ENCODE data around the gene APOC1.
A peak's percentile ranks its signal among the peaks of the same experiment; 100 is the strongest.

APOC1 gene

GRCh38 chr19:44889830-44890365 is 24.5 kb upstream of the APOC1 start:
- TF ChIP-seq ZNF384 (IDR thresholded peaks at IDR 0.05) (no peak), FOXA1 (IDR thresholded peaks at IDR 0.05) (no peak), FOXK2 (IDR thresholded peaks at IDR 0.05) (no peak), BHLHE40 (IDR thresholded peaks at IDR 0.05; ENCODE audit: borderline replicate concordance) (no peak), FOXM1 (IDR thresholded peaks at IDR 0.05; ENCODE audit: borderline replicate concordance) (no peak), TARDBP (IDR thresholded peaks at IDR 0.05) (no peak), L3MBTL2 (conservative IDR thresholded peaks at IDR 0.05) (peak; percentile 81; the same call in 1 of the 2 replicates), SP1 (IDR thresholded peaks at IDR 0.05) (no peak)
- no peak for DNase-seq (ENCODE audit: extremely low spot score)
- ChIA-PET CTCF (interaction anchor here (0.5 to 1.4 kb wide), 4 partner anchors 16 to 786 kb away, joined by 3 to 5 read pairs (median 4); partner anchors contain the start of genes APOE and NECTIN2), POLR2A (interaction anchor here (0.7 to 2.6 kb wide), 11 partner anchors 10 to 203 kb away, joined by 3 to 19 read pairs (median 4); partner anchors contain the start of genes APOC1, APOE, NECTIN2 and PPP1R37)

GRCh38 chr19:44890366-44891015 is 23.9 kb upstream of the APOC1 start:
- POLR2A ChIA-PET, result interaction anchor here (0.7 to 2.6 kb wide), 12 partner anchors 9 to 202 kb away, joined by 3 to 19 read pairs (median 4); partner anchors contain the start of genes APOC1, APOE, NECTIN2 and PPP1R37
- DNase-seq (ENCODE audit: extremely low spot score), result peak; percentile 96
- TF ChIP-seq ELF4 (IDR thresholded peaks at IDR 0.05), result peak; percentile 93
- 0 out of 2 replicates have a peak, but pooled peaks have one; percentile 91 for TF ChIP-seq HDGF (IDR thresholded peaks at IDR 0.05; ENCODE audit: borderline replicate concordance)
- no peak for TF ChIP-seq ZNF384 (IDR thresholded peaks at IDR 0.05)
- TF ChIP-seq PKNOX1 (IDR thresholded peaks at IDR 0.05), result peak; percentile 50
- TF ChIP-seq FOXA1 (IDR thresholded peaks at IDR 0.05), result no peak
- TF ChIP-seq LEF1 (IDR thresholded peaks at IDR 0.05; ENCODE audit: borderline replicate concordance), result no peak
- no peak for TF ChIP-seq ARNT (IDR thresholded peaks at IDR 0.05)
- no peak for TF ChIP-seq FOXK2 (IDR thresholded peaks at IDR 0.05)
- TF ChIP-seq L3MBTL2 (conservative IDR thresholded peaks at IDR 0.05), result no peak; the same call in 1 of the 2 replicates
- TF ChIP-seq SP1 (IDR thresholded peaks at IDR 0.05), result no peak
- CTCF ChIA-PET, result interaction anchor here (0.5 to 1.4 kb wide), 4 partner anchors 15 to 786 kb away, joined by 3 to 5 read pairs (median 4); partner anchors contain the start of genes APOE and NECTIN2

DNA sequence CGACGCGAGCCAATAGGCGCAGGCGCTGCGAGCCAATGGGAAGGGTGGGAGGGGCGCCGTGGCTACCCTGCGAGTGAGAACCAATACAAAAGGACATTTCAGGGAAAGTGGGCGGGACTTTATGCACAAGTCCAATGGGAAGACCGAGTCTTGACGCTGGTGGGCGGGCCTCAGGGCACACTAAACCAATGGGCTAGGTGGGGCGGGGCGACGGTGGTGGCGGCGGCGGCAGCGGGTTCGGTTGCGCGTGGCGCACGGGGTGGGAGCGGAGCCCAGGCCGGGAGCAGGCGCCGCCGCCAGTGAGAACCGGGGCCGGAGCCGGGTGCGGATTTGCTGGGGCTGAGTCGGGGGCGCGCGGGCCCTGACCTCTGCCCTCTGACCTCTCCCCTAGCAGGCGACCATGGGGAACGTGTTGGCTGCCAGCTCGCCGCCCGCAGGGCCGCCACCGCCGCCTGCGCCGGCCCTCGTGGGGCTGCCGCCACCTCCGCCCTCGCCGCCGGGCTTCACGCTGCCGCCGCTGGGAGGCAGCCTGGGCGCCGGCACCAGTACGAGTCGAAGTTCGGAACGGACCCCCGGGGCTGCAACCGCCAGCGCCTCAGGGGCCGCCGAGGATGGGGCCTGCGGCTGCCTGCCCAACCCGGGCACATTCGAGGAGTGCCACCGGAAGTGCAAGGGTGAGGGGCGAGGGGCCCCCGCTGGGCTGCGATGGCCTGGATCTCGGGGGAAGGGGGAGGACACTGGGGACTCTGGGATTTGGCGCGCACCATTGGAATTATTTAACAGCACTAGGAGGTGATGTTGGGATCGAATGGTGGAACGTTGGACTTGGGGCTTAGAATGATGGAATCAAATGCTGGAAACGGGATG is 23.2 kb upstream of the APOC1 start, which contains the start of gene TOMM40:
TSS of gene TOMM40 (plus strand) at position 239 of the 867 bp plus-strand sequence. CDS start at position 401, 162 bp downstream.
- CTCF ChIA-PET, result interaction anchor here (1.0 kb wide), 1 partner anchor 14 kb away, joined by 4 read pairs; the partner anchor contains the start of gene APOE
- TF ChIP-seq FOXM1 (IDR thresholded peaks at IDR 0.05; ENCODE audit: borderline replicate concordance) (0 out of 2 replicates have a peak, but pooled peaks have one; percentile 43), L3MBTL2 (conservative IDR thresholded peaks at IDR 0.05) (peak; percentile 26; the same call in 1 of the 2 replicates), ELF4 (IDR thresholded peaks at IDR 0.05) (no peak), BHLHE40 (IDR thresholded peaks at IDR 0.05; ENCODE audit: borderline replicate concordance) (no peak), SUZ12 (IDR thresholded peaks at IDR 0.05) (no peak), FOXK2 (IDR thresholded peaks at IDR 0.05) (no peak), SP1 (IDR thresholded peaks at IDR 0.05) (peak; percentile 86; the same call in 1 of the 2 replicates), CTBP1 (IDR thresholded peaks at IDR 0.05; ENCODE audit: borderline replicate concordance) (no peak), NFRKB (IDR thresholded peaks at IDR 0.05) (no peak), HDGF (IDR thresholded peaks at IDR 0.05; ENCODE audit: borderline replicate concordance) (no peak), PKNOX1 (IDR thresholded peaks at IDR 0.05) (no peak), ARNT (IDR thresholded peaks at IDR 0.05) (peak; percentile 60; the same call in 1 of the 2 replicates), ZNF384 (IDR thresholded peaks at IDR 0.05) (no peak), FOXA1 (IDR thresholded peaks at IDR 0.05) (no peak), LEF1 (IDR thresholded peaks at IDR 0.05; ENCODE audit: borderline replicate concordance) (no peak), TARDBP (IDR thresholded peaks at IDR 0.05) (no peak)
- DNase-seq (ENCODE audit: extremely low spot score), result no peak
- POLR2A ChIA-PET, result interaction anchor here (1.1 to 2.6 kb wide), 5 partner anchors 15 to 45 kb away, joined by 3 to 19 read pairs (median 11); partner anchors contain the start of genes APOE and NECTIN2

DNA sequence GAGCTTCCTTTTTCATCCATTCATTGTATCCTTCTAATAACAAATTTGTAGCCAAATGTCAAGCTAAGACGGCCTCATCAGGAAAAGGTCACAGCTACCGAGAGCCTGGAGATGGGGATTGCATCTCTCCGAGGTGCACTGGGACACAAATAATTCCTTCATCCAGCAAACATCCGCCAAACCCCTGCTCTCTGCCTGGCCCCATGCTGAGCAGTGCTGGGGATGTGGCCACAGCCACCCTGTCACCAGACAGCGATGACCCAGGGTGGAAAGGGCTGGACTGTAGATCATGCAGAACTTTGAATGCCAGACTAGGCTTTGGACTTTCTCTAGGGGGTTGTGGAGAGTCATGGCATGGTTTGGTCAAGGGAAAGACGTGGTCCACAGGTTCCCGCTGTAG is 21.5 kb upstream of the APOC1 start:
- ChIA-PET POLR2A (interaction anchor here (0.5 kb wide), 1 partner anchor 878 kb away, joined by 4 read pairs; no protein-coding TSS in a partner anchor), CTCF (no interaction called here)

GRCh38 chr19:44893332-44894051 is 20.9 kb upstream of the APOC1 start:
- no peak for TF ChIP-seq LEF1 (IDR thresholded peaks at IDR 0.05; ENCODE audit: borderline replicate concordance)
- no peak for TF ChIP-seq ZNF384 (IDR thresholded peaks at IDR 0.05)
- no peak for TF ChIP-seq NFRKB (IDR thresholded peaks at IDR 0.05)
- TF ChIP-seq PKNOX1 (IDR thresholded peaks at IDR 0.05), result no peak
- TF ChIP-seq FOXM1 (IDR thresholded peaks at IDR 0.05; ENCODE audit: borderline replicate concordance), result no peak
- no peak for TF ChIP-seq HDGF (IDR thresholded peaks at IDR 0.05; ENCODE audit: borderline replicate concordance)
- TF ChIP-seq BHLHE40 (IDR thresholded peaks at IDR 0.05; ENCODE audit: borderline replicate concordance), result no peak
- TF ChIP-seq SP1 (IDR thresholded peaks at IDR 0.05), result no peak
- no peak for TF ChIP-seq CTBP1 (IDR thresholded peaks at IDR 0.05; ENCODE audit: borderline replicate concordance)
- TF ChIP-seq SUZ12 (IDR thresholded peaks at IDR 0.05), result no peak
- no peak for TF ChIP-seq FOXA1 (IDR thresholded peaks at IDR 0.05)
- no peak for TF ChIP-seq ARNT (IDR thresholded peaks at IDR 0.05)
- no peak for TF ChIP-seq ELF4 (IDR thresholded peaks at IDR 0.05)
- TF ChIP-seq FOXK2 (IDR thresholded peaks at IDR 0.05), result no peak
- no peak for TF ChIP-seq TARDBP (IDR thresholded peaks at IDR 0.05)
- no peak for TF ChIP-seq L3MBTL2 (conservative IDR thresholded peaks at IDR 0.05)
- ChIA-PET CTCF (no interaction called here), POLR2A (interaction anchor here (0.5 kb wide), 1 partner anchor 877 kb away, joined by 4 read pairs; no protein-coding TSS in a partner anchor)
- no peak for DNase-seq (ENCODE audit: extremely low spot score)

More for the DNA sequence above, 21.5 kb upstream of the APOC1 start:
- TF ChIP-seq CTBP1 (IDR thresholded peaks at IDR 0.05; ENCODE audit: borderline replicate concordance) (no peak), TARDBP (IDR thresholded peaks at IDR 0.05) (no peak), BHLHE40 (IDR thresholded peaks at IDR 0.05; ENCODE audit: borderline replicate concordance) (no peak)
- DNase-seq (ENCODE audit: extremely low spot score), result no peak

All from HEK293T (cell line).